Fibroblast of lung (primary cell): Measurements from ENCODE around the gene ADRB1. TPM values are rescaled to one million over a fixed set of nuclear protein-coding genes. Genes with fewer than 3 reads are reported as not detected.

Experiments used
- DNase-seq, 2 donors: peaks; one replicate each; pipeline versions ENCODE4 v3.0.0 to v3.0.0-alpha.2; 2010; ENCODE audit warnings: low read depth in 2 of 2
- H2AFZ ChIP-seq: 2 replicates; pipeline ENCODE4 v1.5.1; 2012; ENCODE audit warnings: low read length, control low read depth, inconsistent platforms
- H3K27ac ChIP-seq: 2 replicates; pipeline ENCODE4 v1.5.1; 2011; ENCODE audit warnings: low read length, control low read depth; ENCODE audit not compliant: insufficient read depth
- H3K27me3 ChIP-seq: 2 replicates; pipeline ENCODE4 v1.5.1; 2011; ENCODE audit warnings: mild to moderate bottlenecking, low read length; ENCODE audit not compliant: control insufficient read depth, insufficient read depth
- H3K36me3 ChIP-seq: 2 replicates; pipeline ENCODE4 v1.5.1; 2011; ENCODE audit warnings: low read length; ENCODE audit not compliant: control insufficient read depth, insufficient read depth
- H3K4me1 ChIP-seq: 2 replicates; pipeline ENCODE4 v1.5.1; 2011; ENCODE audit warnings: low read length; ENCODE audit not compliant: control insufficient read depth, insufficient read depth; ENCODE audit errors: extremely low read depth
- H3K4me2 ChIP-seq: 2 replicates; pipeline ENCODE4 v1.5.1; 2011; ENCODE audit warnings: low read length, control low read depth; ENCODE audit not compliant: insufficient read depth; ENCODE audit errors: extremely low read depth
- H3K4me3 ChIP-seq, 4 experiments: fragments of 200-600 bp in 1 of 4; sonication (generic) in 1 of 4; replicated peaks in 1 of 4; 2 replicates each; pipeline ENCODE4 v1.5.1; 2011 to 2016; ENCODE audit warnings: low read length in 4 of 4, low read depth in 3 of 4, mild to moderate bottlenecking in 3 of 4, control low read depth in 2 of 4, inconsistent platforms in 1 of 4, mixed read lengths in 1 of 4; ENCODE audit not compliant: insufficient read depth in 1 of 4; ENCODE audit errors: control extremely low read depth in 1 of 4
- H3K79me2 ChIP-seq: 2 replicates; pipeline ENCODE4 v1.5.1; 2012; ENCODE audit warnings: mild to moderate bottlenecking, low read length, inconsistent platforms; ENCODE audit not compliant: control insufficient read depth, insufficient read depth
- H3K9ac ChIP-seq: 2 replicates; pipeline ENCODE4 v1.5.1; 2011; ENCODE audit warnings: mild to moderate bottlenecking, low read length, control low read depth; ENCODE audit not compliant: insufficient read depth
- H3K9me3 ChIP-seq: 2 replicates; pipeline ENCODE4 v1.5.1; 2012; ENCODE audit warnings: low read depth, low read length; ENCODE audit not compliant: control insufficient read depth, insufficient read depth
- H4K20me1 ChIP-seq: 2 replicates; pipeline ENCODE4 v1.5.1; 2011; ENCODE audit warnings: low read length; ENCODE audit not compliant: control insufficient read depth, insufficient read depth; ENCODE audit errors: extremely low read depth
- EZH2 ChIP-seq: IDR thresholded peaks from 2 replicates; pipeline ENCODE4 v1.5.1; 2012; ENCODE audit warnings: low read length, control low read depth, mild to moderate bottlenecking; ENCODE audit errors: missing control alignments
- polyA plus RNA-seq, 2 donors: library from polyadenylated mRNA; depleted of rRNA in 1 of 2; stranded (reverse) in 1 of 2; unstranded in 1 of 2; fragments of >200 nt; gene quantifications; 2 replicates each; pipeline ENCODE4 v1.2.1, GENCODE V29; 2011 to 2012; ENCODE audit warnings: missing spikeins in 1 of 2
- total RNA-seq: library from RNA; depleted of rRNA; stranded (reverse); fragments of >200 nt; gene quantifications from 2 replicates; pipeline ENCODE4 v1.2.1, GENCODE V29; 2014
- TF ChIP-seq, protein P1 (sequence below), 2 donors: IDR thresholded peaks in 1 of 2; conservative IDR thresholded peaks in 1 of 2; 1 replicate in 1 of 2; 2 replicates in 1 of 2; pipeline ENCODE4 v1.5.1; 2011 to 2012; ENCODE audit warnings: low read length in 2 of 2, control low read depth in 1 of 2, inconsistent platforms in 1 of 2, low read depth in 1 of 2, mild to moderate bottlenecking in 1 of 2

Gene ADRB1
- total and polyA plus RNA-seq, 2 donors (not counting 1 experiment from before 2014, with no cell fraction given): not detected

DNA sequence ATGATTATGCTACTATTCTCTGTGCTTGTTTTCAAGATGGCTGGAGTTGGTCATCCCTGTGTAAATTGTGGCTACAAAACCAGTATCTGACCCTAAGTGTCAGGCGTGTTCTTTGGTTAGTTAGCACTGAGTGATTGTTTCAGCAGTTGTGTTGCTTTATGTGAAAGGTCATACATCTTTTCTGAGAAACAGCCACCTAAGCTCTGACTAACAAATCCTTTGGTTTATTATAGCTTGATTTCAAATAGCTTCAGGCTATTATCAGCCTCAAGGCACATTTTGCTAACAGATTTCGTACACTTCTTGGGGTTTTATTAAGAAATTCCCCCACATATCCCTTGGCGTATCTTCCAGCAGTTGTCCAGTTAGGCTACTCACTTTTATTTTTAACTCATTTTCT is 4.8 kb upstream of the ADRB1 start:
- H4K20me1 ChIP-seq: no peaks in the 10 kb centered on the region
- no peaks in the 10 kb centered on the region for H3K36me3 ChIP-seq
- H3K4me3 ChIP-seq: no peak overlapping the region
- H2AFZ ChIP-seq: no peak overlapping the region
- peaks cover 12% of the 10 kb centered on the region for H3K27me3 ChIP-seq
- H3K4me2 ChIP-seq: no peak overlapping the region
- no peak overlapping the region for H3K9ac ChIP-seq
- H3K79me2 ChIP-seq: no peaks in the 10 kb centered on the region
- no peaks in the 10 kb centered on the region for H3K9me3 ChIP-seq
- TF ChIP-seq EZH2: no peak
- TF ChIP-seq, protein P1, sequence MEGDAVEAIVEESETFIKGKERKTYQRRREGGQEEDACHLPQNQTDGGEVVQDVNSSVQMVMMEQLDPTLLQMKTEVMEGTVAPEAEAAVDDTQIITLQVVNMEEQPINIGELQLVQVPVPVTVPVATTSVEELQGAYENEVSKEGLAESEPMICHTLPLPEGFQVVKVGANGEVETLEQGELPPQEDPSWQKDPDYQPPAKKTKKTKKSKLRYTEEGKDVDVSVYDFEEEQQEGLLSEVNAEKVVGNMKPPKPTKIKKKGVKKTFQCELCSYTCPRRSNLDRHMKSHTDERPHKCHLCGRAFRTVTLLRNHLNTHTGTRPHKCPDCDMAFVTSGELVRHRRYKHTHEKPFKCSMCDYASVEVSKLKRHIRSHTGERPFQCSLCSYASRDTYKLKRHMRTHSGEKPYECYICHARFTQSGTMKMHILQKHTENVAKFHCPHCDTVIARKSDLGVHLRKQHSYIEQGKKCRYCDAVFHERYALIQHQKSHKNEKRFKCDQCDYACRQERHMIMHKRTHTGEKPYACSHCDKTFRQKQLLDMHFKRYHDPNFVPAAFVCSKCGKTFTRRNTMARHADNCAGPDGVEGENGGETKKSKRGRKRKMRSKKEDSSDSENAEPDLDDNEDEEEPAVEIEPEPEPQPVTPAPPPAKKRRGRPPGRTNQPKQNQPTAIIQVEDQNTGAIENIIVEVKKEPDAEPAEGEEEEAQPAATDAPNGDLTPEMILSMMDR (conservative IDR thresholded peaks at IDR 0.05 in 1 of 2, IDR thresholded peaks at IDR 0.05 in 1 of 2; ENCODE audit: low read depth in 1 of 2, low read length in 2 of 2): no peak
- H3K4me1 ChIP-seq: no peaks in the 10 kb centered on the region
- DNase-seq: no peak
- H3K27ac ChIP-seq: no peak overlapping the region

DNA sequence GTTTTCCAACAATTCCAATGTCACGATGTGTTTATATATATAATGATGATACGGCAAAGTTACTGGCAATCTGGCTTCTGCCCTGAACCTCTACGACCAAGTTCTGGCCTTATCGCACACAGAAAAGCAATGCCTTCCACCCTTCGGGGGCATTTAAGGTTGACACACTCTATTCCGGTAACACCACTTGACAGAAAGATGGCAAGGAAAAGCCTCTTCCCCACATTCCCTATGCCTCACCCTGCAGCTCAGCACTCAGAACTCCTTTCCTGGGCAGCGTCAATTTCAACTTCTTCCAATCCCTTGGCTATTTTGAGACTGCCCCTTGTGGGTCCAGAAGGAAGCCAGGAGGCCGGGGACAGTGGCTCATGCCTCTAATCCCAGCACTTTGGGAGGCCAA is 2.5 kb upstream of the ADRB1 start:
- TF ChIP-seq, protein P1 (conservative IDR thresholded peaks at IDR 0.05 in 1 of 2, IDR thresholded peaks at IDR 0.05 in 1 of 2; ENCODE audit: low read depth in 1 of 2, low read length in 2 of 2): no peak
- TF ChIP-seq EZH2: no peak
- Histone ChIP-seq H3K9me3 (no peaks in the 10 kb centered on the region), H3K4me3 (no peak overlapping the region), H3K27me3 (peaks cover 31% of the 10 kb centered on the region), H3K79me2 (no peaks in the 10 kb centered on the region), H3K27ac (no peak overlapping the region), H3K4me2 (no peak overlapping the region), H2AFZ (no peak overlapping the region), H4K20me1 (no peaks in the 10 kb centered on the region), H3K9ac (no peak overlapping the region), H3K36me3 (no peaks in the 10 kb centered on the region), H3K4me1 (no peaks in the 10 kb centered on the region)
- no peak for DNase-seq

DNA sequence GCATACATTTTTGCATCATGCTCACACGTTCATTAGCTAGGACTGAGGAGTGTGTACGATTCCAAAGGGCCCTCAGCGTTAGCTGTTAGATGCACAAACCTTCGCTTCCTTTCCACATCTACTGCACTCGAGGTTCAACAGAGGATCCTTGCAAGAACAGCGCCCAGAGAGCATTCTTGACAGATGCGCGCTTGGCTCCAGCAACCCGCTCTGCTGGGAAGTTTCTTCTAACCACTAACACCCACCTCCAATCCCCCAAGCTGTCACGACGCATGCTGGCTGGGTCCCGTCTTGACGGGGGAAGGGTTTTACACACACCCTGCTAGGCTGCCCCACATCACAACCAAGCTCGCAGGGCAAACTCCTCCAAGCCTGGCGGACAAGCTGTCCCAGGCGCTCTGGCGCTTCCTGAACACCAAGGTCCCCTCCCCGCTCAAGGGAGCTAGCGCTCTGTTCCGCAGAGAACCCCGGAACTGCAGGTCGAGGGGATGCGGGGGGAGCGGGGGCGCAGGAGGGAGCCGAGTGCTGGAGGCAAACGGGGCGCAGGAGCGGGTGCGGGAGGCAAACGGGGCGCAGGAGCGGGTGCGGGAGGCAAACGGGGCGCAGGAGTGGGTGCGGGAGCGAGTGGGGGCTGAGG is 653 bp upstream of the ADRB1 start:
- TF ChIP-seq, protein P1 (conservative IDR thresholded peaks at IDR 0.05 in 1 of 2, IDR thresholded peaks at IDR 0.05 in 1 of 2; ENCODE audit: low read depth in 1 of 2, low read length in 2 of 2): no peak
- TF ChIP-seq EZH2: peak; percentile 83
- Histone ChIP-seq H3K4me3 (peak overlapping the region in 1 of 4 experiments; percentile 18), H3K9ac (no peak overlapping the region)

More for the DNA sequence above, 653 bp upstream of the ADRB1 start:
- Histone ChIP-seq H3K27ac (no peak overlapping the region), H3K4me1 (no peaks in the 10 kb centered on the region), H3K36me3 (no peaks in the 10 kb centered on the region), H4K20me1 (no peaks in the 10 kb centered on the region), H3K27me3 (peaks cover 31% of the 10 kb centered on the region), H3K79me2 (no peaks in the 10 kb centered on the region), H3K9me3 (no peaks in the 10 kb centered on the region), H3K4me2 (no peak overlapping the region), H2AFZ (no peak overlapping the region)
- DNase-seq: peak; percentile 45 to 46
